WI38 (cell line): ENCODE measurements around the gene NFKBIZ.

Experiments used
- H3K4me3 ChIP-seq: 2 replicates; pipeline ENCODE4 v1.5.1; 2011; ENCODE audit warnings: low read depth, mild to moderate bottlenecking, control low read depth, low read length
- TF ChIP-seq, protein P1 (sequence below): IDR thresholded peaks from 2 replicates; pipeline ENCODE4 v1.5.1; 2012; ENCODE audit warnings: low read depth, mild to moderate bottlenecking, control low read depth, low read length

NFKBIZ gene

GRCh38 chr3:101835676-101836075 is 13.6 kb upstream of the NFKBIZ start:
- no peak overlapping the region for H3K4me3 ChIP-seq
- TF ChIP-seq, protein P1, sequence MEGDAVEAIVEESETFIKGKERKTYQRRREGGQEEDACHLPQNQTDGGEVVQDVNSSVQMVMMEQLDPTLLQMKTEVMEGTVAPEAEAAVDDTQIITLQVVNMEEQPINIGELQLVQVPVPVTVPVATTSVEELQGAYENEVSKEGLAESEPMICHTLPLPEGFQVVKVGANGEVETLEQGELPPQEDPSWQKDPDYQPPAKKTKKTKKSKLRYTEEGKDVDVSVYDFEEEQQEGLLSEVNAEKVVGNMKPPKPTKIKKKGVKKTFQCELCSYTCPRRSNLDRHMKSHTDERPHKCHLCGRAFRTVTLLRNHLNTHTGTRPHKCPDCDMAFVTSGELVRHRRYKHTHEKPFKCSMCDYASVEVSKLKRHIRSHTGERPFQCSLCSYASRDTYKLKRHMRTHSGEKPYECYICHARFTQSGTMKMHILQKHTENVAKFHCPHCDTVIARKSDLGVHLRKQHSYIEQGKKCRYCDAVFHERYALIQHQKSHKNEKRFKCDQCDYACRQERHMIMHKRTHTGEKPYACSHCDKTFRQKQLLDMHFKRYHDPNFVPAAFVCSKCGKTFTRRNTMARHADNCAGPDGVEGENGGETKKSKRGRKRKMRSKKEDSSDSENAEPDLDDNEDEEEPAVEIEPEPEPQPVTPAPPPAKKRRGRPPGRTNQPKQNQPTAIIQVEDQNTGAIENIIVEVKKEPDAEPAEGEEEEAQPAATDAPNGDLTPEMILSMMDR: no peak

- TF ChIP-seq, protein P1: no peak
- no peak overlapping the region for H3K4me3 ChIP-seq
Observed at GRCh38 chr3:101836160-101836559, 13.2 kb upstream of the NFKBIZ start.

GRCh38 chr3:101836652-101837598 is 12.4 kb upstream of the NFKBIZ start:
- H3K4me3 ChIP-seq: no peak overlapping the region
- TF ChIP-seq, protein P1: no peak

- no peak overlapping the region for H3K4me3 ChIP-seq
- TF ChIP-seq, protein P1: no peak
Observed at GRCh38 chr3:101838691-101839090, 10.6 kb upstream of the NFKBIZ start.

- TF ChIP-seq, protein P1: no peak
- no peak overlapping the region for H3K4me3 ChIP-seq
Observed at GRCh38 chr3:101840066-101840465, 9.2 kb upstream of the NFKBIZ start.

DNA sequence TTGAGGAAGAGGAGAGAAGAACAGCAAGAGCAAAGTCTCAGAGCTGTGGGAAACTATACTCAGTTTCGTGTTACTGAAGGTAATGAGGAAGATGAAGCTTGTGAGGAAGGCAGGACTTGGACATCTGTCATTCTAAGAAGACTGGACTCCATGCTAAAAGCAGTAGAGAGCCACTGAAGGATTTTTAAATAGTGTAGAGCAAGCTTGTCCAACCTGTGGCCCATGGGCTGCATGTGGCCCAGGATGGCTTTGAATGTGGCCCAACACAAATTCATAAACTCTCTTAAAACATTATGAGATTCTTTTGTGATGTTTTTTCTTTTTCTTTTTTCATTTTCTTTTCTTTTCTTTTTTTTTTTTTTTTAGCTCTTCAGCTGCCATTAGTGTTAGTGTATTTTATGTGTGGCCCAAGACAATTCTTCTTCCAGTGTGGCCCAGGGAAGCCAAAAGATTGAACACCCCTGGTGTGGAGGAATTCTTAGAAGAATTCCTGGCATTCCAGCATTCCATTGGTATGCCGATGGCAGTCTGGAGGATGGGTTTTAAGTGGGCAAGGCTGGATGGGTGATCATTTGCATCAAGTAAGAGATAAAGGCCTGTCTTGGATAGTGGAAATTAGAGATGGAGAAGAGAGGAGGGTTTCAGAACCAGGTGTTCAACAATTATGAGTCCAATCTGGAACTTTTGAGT is 6.9 kb upstream of the NFKBIZ start:
- TF ChIP-seq, protein P1: no peak
- no peak overlapping the region for H3K4me3 ChIP-seq

GRCh38 chr3:101842935-101843330 is 6.4 kb upstream of the NFKBIZ start:
- TF ChIP-seq, protein P1: no peak
- H3K4me3 ChIP-seq: no peak overlapping the region
